Neural cell (in vitro differentiated cells): ENCODE measurements around the gene PTTG1IP. TPM values are rescaled to one million over a fixed set of nuclear protein-coding genes. Genes with fewer than 3 reads are reported as not detected.
A peak's percentile ranks its signal among the peaks of the same experiment; 100 is the strongest.

Experiments used
- H2AFZ ChIP-seq: fragments of 200-600, 300-800 bp; sonication (generic), shearing (Covaris generic); 2 replicates; pipeline ENCODE4 v1.6.0; 2014; ENCODE audit warnings: low read depth, mild to moderate bottlenecking, antibody characterized with exemption, low read length, moderate library complexity
- H3F3A ChIP-seq: fragments of 200-600 bp; shearing (Covaris generic); 2 replicates; pipeline ENCODE4 v1.6.1; 2016; ENCODE audit warnings: mild to moderate bottlenecking, moderate library complexity, mixed read lengths, antibody characterized with exemption, low read length; ENCODE audit not compliant: insufficient read depth, poor library complexity, severe bottlenecking
- H3K27ac ChIP-seq: fragments of 200-600, 300-800 bp; sonication (generic), shearing (Covaris generic); 2 replicates; pipeline ENCODE4 v1.5.1; 2014; ENCODE audit warnings: mild to moderate bottlenecking, low read length, moderate library complexity
- H3K27me3 ChIP-seq: fragments of 300-800, 200-600 bp; sonication (generic), shearing (Covaris generic); 2 replicates; pipeline ENCODE4 v1.6.0; 2014; ENCODE audit warnings: mild to moderate bottlenecking, low read depth, low read length, moderate library complexity; ENCODE audit not compliant: insufficient read depth
- H3K36me3 ChIP-seq: fragments of 300-800, 200-600 bp; sonication (generic), shearing (Covaris generic); 2 replicates; pipeline ENCODE4 v1.5.1; 2014; ENCODE audit warnings: mild to moderate bottlenecking, antibody characterized with exemption, low read length, moderate library complexity; ENCODE audit not compliant: insufficient read depth
- H3K4me2 ChIP-seq: fragments of 300-800, 200-600 bp; sonication (generic), shearing (Covaris generic); 2 replicates; pipeline ENCODE4 v1.6.0; 2014; ENCODE audit warnings: mild to moderate bottlenecking, low read length
- H3K4me3 ChIP-seq: fragments of 300-800, 200-600 bp; sonication (generic), shearing (Covaris generic); 2 replicates; pipeline ENCODE4 v1.5.1; 2014; ENCODE audit warnings: mild to moderate bottlenecking, low read length, moderate library complexity
- H3K79me2 ChIP-seq: fragments of 200-600 bp; shearing (Covaris generic); replicated peaks from 2 replicates; pipeline ENCODE4 v1.6.0; 2014; ENCODE audit warnings: mild to moderate bottlenecking, low read length, moderate library complexity; ENCODE audit not compliant: insufficient read depth
- H3K9ac ChIP-seq: fragments of 300-800, 200-600 bp; sonication (generic), shearing (Covaris generic); 2 replicates; pipeline ENCODE4 v1.6.1; 2016; ENCODE audit warnings: mild to moderate bottlenecking, low read length, mixed read lengths
- H3K9me2 ChIP-seq: fragments of 200-600 bp; shearing (Covaris generic); 2 replicates; pipeline ENCODE4 v1.6.1; 2016; ENCODE audit warnings: mild to moderate bottlenecking, low read length, mixed read lengths; ENCODE audit not compliant: insufficient read depth
- H3K9me3 ChIP-seq: fragments of 200-600, 300-800 bp; sonication (generic), shearing (Covaris generic); 2 replicates; pipeline ENCODE4 v1.6.1; 2016; ENCODE audit warnings: mild to moderate bottlenecking, mixed run types, low read length, moderate library complexity, mixed read lengths
- H4K20me1 ChIP-seq: fragments of 200-600 bp; shearing (Covaris generic); 2 replicates; pipeline ENCODE4 v1.6.1; 2016; ENCODE audit warnings: mild to moderate bottlenecking, mixed run types; ENCODE audit not compliant: insufficient read depth
- EP300 ChIP-seq: fragments of 450-650 bp; conservative IDR thresholded peaks from 2 replicates; pipeline ENCODE4 v1.6.1; 2014; ENCODE audit warnings: antibody characterized with exemption, mild to moderate bottlenecking, moderate library complexity; ENCODE audit not compliant: poor library complexity, severe bottlenecking
- EZH2 ChIP-seq: fragments of 200-600, 300-800 bp; shearing (Covaris generic), sonication (generic); IDR thresholded peaks from 2 replicates; pipeline ENCODE4 v1.6.1; 2014; ENCODE audit warnings: antibody characterized with exemption, low read length, borderline replicate concordance, mild to moderate bottlenecking; ENCODE audit not compliant: insufficient read depth, poor library complexity, severe bottlenecking
- MXI1 ChIP-seq: fragments of 450-650 bp; conservative IDR thresholded peaks from 2 replicates; pipeline ENCODE4 v1.6.1; 2014; ENCODE audit warnings: antibody characterized with exemption, mild to moderate bottlenecking; ENCODE audit not compliant: poor library complexity, severe bottlenecking
- POLR2AphosphoS5 ChIP-seq: IDR thresholded peaks from 2 replicates; pipeline ENCODE4 v1.6.1; 2012
- RAD21 ChIP-seq: fragments of 450-650 bp; conservative IDR thresholded peaks from 2 replicates; pipeline ENCODE4 v1.6.1; 2014; ENCODE audit warnings: antibody characterized with exemption, mild to moderate bottlenecking, moderate library complexity
- SMC3 ChIP-seq: fragments of 450-650 bp; conservative IDR thresholded peaks from 2 replicates; pipeline ENCODE4 v1.6.1; 2014; ENCODE audit warnings: antibody characterized with exemption, mild to moderate bottlenecking, moderate library complexity; ENCODE audit not compliant: poor library complexity
- TAF1 ChIP-seq: IDR thresholded peaks from 2 replicates; pipeline ENCODE4 v1.6.1; 2012; ENCODE audit warnings: low read depth
- polyA minus RNA-seq: library from RNA; depleted of rRNA, polyadenylated mRNA; stranded (reverse); fragments of >200 nt; gene quantifications from 2 replicates; pipeline ENCODE4 v1.2.3, GENCODE V29; 2014
- polyA plus RNA-seq: library from polyadenylated mRNA; depleted of rRNA; stranded (reverse); fragments of >200 nt; gene quantifications from 2 replicates; pipeline ENCODE4 v1.2.3, GENCODE V29; 2014
- TF ChIP-seq, protein P1 (sequence below): IDR thresholded peaks from 2 replicates; pipeline ENCODE4 v1.6.1; 2012; ENCODE audit warnings: borderline replicate concordance
- TF ChIP-seq, protein P2 (sequence below): fragments of 450-650 bp; IDR thresholded peaks from 2 replicates; pipeline ENCODE4 v1.5.1; 2014; ENCODE audit warnings: antibody characterized with exemption, mild to moderate bottlenecking, moderate library complexity; ENCODE audit not compliant: poor library complexity, severe bottlenecking

PTTG1IP gene, protein sequence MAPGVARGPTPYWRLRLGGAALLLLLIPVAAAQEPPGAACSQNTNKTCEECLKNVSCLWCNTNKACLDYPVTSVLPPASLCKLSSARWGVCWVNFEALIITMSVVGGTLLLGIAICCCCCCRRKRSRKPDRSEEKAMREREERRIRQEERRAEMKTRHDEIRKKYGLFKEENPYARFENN
- 152 and 170 TPM in 2 replicates for polyA plus RNA-seq
- 118 and 119 TPM in 2 replicates for polyA minus RNA-seq

DNA sequence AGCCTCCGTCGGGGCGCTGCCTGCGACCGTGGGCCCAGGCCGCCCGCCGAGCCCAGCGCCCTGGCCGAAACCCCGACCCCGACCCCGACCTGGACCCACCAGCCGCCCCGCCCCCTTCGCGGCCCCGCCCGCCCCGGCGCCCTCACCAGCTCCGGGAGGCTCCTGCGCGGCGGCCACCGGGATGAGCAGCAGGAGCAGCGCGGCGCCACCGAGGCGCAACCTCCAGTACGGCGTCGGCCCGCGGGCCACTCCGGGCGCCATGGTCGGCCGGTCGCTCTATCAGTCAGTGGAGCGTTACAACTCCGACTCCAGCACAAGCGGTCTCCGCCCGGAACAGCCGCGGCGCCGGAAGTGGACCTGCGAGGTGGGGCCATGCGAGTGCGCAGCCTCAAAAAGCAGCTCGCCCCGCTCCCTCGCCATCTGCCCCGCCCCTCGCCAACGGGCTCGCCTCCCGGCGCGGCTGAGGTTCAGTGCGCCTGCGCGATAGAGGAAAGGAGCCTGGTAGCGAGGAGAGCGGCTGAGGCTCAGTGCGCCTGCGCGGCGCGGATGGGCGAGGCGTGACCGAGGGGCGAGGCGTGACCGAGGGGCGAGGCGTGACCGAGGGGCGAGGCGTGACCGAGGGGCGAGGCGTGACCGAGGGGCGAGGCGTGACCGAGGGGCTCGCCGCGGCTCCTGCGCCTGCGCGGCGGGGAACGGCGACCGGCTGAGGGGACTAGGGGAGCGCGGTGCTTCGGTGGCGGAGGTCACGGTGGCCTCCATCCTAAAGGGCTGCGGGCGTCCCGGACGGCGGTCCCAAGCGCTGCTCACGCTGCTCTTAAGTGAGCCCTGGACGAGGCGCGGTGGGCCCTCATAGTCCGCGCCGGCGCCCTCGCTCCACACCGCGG lies at the start of gene PTTG1IP:
TSS of gene PTTG1IP (minus strand) at position 335 of the 884 bp plus-strand sequence. CDS start at position 261, 74 bp downstream.
- Histone ChIP-seq H4K20me1 (peaks cover 27% of the 10 kb centered on the region), H3K4me2 (peak within 1 kb of the TSS; percentile 100), H2AFZ (peak within 1 kb of the TSS; percentile 73), H3K9me3 (no peaks in the 10 kb centered on the region), H3K79me2 (peaks cover 45% of the 10 kb centered on the region), H3K36me3 (no peaks in the 10 kb centered on the region), H3K27me3 (peaks cover 28% of the 10 kb centered on the region), H3K9me2 (no peaks in the 10 kb centered on the region), H3K4me3 (peak within 1 kb of the TSS; percentile 87), H3K27ac (peak within 1 kb of the TSS; percentile 77), H3K9ac (peak within 1 kb of the TSS; percentile 82), H3F3A (peaks cover 6% of the 10 kb centered on the region)
- no peak for TF ChIP-seq SMC3
- peak; percentile 10 for TF ChIP-seq EP300
- peak; percentile 87 for TF ChIP-seq TAF1
- TF ChIP-seq, protein P1, sequence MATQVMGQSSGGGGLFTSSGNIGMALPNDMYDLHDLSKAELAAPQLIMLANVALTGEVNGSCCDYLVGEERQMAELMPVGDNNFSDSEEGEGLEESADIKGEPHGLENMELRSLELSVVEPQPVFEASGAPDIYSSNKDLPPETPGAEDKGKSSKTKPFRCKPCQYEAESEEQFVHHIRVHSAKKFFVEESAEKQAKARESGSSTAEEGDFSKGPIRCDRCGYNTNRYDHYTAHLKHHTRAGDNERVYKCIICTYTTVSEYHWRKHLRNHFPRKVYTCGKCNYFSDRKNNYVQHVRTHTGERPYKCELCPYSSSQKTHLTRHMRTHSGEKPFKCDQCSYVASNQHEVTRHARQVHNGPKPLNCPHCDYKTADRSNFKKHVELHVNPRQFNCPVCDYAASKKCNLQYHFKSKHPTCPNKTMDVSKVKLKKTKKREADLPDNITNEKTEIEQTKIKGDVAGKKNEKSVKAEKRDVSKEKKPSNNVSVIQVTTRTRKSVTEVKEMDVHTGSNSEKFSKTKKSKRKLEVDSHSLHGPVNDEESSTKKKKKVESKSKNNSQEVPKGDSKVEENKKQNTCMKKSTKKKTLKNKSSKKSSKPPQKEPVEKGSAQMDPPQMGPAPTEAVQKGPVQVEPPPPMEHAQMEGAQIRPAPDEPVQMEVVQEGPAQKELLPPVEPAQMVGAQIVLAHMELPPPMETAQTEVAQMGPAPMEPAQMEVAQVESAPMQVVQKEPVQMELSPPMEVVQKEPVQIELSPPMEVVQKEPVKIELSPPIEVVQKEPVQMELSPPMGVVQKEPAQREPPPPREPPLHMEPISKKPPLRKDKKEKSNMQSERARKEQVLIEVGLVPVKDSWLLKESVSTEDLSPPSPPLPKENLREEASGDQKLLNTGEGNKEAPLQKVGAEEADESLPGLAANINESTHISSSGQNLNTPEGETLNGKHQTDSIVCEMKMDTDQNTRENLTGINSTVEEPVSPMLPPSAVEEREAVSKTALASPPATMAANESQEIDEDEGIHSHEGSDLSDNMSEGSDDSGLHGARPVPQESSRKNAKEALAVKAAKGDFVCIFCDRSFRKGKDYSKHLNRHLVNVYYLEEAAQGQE, result peak; percentile 15
- TF ChIP-seq MXI1, result peak; percentile 58
- TF ChIP-seq RAD21, result peak; percentile 23
- no peak for TF ChIP-seq EZH2
- TF ChIP-seq POLR2AphosphoS5, result peak; percentile 89

DNA sequence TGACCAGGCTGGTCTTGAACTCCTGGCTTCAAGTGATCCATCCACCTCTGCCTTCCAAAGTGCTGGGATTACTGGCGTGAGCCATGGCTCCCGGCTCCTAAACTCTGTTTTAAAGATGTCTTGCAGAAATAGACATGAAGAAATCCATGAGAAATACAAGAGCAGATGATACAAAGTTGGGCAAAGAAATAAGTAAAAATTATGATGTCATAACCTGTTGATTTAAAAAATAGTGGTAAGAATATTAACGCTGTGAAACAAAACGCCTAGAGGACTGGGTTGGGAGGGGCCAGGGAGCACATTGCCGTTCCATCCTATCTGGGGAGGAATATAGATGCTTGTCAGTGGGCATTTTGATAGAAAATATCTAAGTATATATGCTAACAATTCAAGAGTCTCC lies 48.4 kb upstream of the PTTG1IP start:
- Histone ChIP-seq H3K4me3 (no peak overlapping the region), H3K9me3 (peaks cover 5% of the 10 kb centered on the region), H3K79me2 (no peaks in the 10 kb centered on the region), H3K9ac (no peak overlapping the region), H3K9me2 (no peaks in the 10 kb centered on the region), H4K20me1 (no peaks in the 10 kb centered on the region), H2AFZ (no peak overlapping the region), H3K36me3 (no peaks in the 10 kb centered on the region), H3K4me2 (no peak overlapping the region), H3K27ac (no peak overlapping the region), H3F3A (no peaks in the 10 kb centered on the region), H3K27me3 (peaks cover 92% of the 10 kb centered on the region)
- no peak for TF ChIP-seq EZH2
- no peak for TF ChIP-seq POLR2AphosphoS5
- TF ChIP-seq SMC3, result no peak
- no peak for TF ChIP-seq MXI1
- TF ChIP-seq, protein P2, sequence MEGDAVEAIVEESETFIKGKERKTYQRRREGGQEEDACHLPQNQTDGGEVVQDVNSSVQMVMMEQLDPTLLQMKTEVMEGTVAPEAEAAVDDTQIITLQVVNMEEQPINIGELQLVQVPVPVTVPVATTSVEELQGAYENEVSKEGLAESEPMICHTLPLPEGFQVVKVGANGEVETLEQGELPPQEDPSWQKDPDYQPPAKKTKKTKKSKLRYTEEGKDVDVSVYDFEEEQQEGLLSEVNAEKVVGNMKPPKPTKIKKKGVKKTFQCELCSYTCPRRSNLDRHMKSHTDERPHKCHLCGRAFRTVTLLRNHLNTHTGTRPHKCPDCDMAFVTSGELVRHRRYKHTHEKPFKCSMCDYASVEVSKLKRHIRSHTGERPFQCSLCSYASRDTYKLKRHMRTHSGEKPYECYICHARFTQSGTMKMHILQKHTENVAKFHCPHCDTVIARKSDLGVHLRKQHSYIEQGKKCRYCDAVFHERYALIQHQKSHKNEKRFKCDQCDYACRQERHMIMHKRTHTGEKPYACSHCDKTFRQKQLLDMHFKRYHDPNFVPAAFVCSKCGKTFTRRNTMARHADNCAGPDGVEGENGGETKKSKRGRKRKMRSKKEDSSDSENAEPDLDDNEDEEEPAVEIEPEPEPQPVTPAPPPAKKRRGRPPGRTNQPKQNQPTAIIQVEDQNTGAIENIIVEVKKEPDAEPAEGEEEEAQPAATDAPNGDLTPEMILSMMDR, result no peak
- TF ChIP-seq TAF1, result no peak
- no peak for TF ChIP-seq EP300
- TF ChIP-seq, protein P1, result no peak
- no peak for TF ChIP-seq RAD21
